H9 (cell line): ENCODE results near the gene PLB1. TPM values are rescaled to one million over a fixed set of nuclear protein-coding genes. Genes with fewer than 3 reads are reported as not detected.
A peak's percentile ranks its signal among the peaks of the same experiment; 100 is the strongest.

Experiments
- DNase-seq: peaks from one replicate; pipeline ENCODE4 v3.0.0-alpha.2; 2017
- H2AFZ ChIP-seq: one replicate; pipeline ENCODE4 v1.6.1; 2013; ENCODE audit warnings: mild to moderate bottlenecking, low read length, control low read depth, moderate library complexity
- H2AK5ac ChIP-seq: 2 replicates; pipeline ENCODE4 v1.6.1; 2013; ENCODE audit warnings: low read length, control low read depth, mixed read lengths; ENCODE audit not compliant: insufficient read length
- H2BK120ac ChIP-seq: one replicate; pipeline ENCODE4 v1.6.1; 2013; ENCODE audit warnings: low read depth, mild to moderate bottlenecking, low read length, control low read depth, inconsistent platforms; ENCODE audit not compliant: poor library complexity, severe bottlenecking
- H2BK12ac ChIP-seq: 2 replicates; pipeline ENCODE4 v1.6.1; 2013; ENCODE audit warnings: low read length, control low read depth, mixed read lengths, low read depth; ENCODE audit not compliant: insufficient read length
- H2BK15ac ChIP-seq: 2 replicates; pipeline ENCODE4 v1.6.1; 2013; ENCODE audit warnings: low read depth, low read length, control low read depth
- H2BK20ac ChIP-seq: one replicate; pipeline ENCODE4 v1.6.1; 2013; ENCODE audit warnings: low read depth, mild to moderate bottlenecking, low read length, control low read depth, inconsistent platforms; ENCODE audit not compliant: poor library complexity, severe bottlenecking
- H2BK5ac ChIP-seq: 2 replicates; pipeline ENCODE4 v1.6.1; 2013; ENCODE audit warnings: low read length, control low read depth, mixed read lengths; ENCODE audit not compliant: insufficient read length
- H3K14ac ChIP-seq: 2 replicates; pipeline ENCODE4 v1.6.1; 2013; ENCODE audit warnings: low read length, control low read depth; ENCODE audit not compliant: insufficient read depth
- H3K18ac ChIP-seq: 2 replicates; pipeline ENCODE4 v1.6.1; 2013; ENCODE audit warnings: low read depth, mild to moderate bottlenecking, mixed read lengths, low read length, control low read depth; ENCODE audit not compliant: insufficient read length
- H3K23ac ChIP-seq: 2 replicates; pipeline ENCODE4 v1.6.1; 2013; ENCODE audit warnings: low read length, control low read depth, mixed read lengths, low read depth; ENCODE audit not compliant: insufficient read length
- H3K23me2 ChIP-seq: 2 replicates; pipeline ENCODE4 v1.6.1; 2013; ENCODE audit warnings: low read depth, mild to moderate bottlenecking, mixed read lengths, low read length, control low read depth; ENCODE audit not compliant: insufficient read length, poor library complexity, severe bottlenecking
- H3K27ac ChIP-seq: 2 replicates; pipeline ENCODE4 v1.5.1; 2013; ENCODE audit warnings: low read length, control low read depth, mixed read lengths, low read depth; ENCODE audit not compliant: insufficient read length
- H3K27me3 ChIP-seq: 2 replicates; pipeline ENCODE4 v1.6.1; 2013; ENCODE audit warnings: low read length, control low read depth, inconsistent platforms; ENCODE audit not compliant: insufficient read depth
- H3K4ac ChIP-seq: 2 replicates; pipeline ENCODE4 v1.6.1; 2013; ENCODE audit warnings: low read depth, mild to moderate bottlenecking, control low read depth, inconsistent platforms, low read length, moderate library complexity
- H3K4me1 ChIP-seq: 2 replicates; pipeline ENCODE4 v1.6.1; 2013; ENCODE audit warnings: low read length, control low read depth, inconsistent platforms; ENCODE audit not compliant: insufficient read depth
- H3K4me2 ChIP-seq: 2 replicates; pipeline ENCODE4 v1.6.1; 2013; ENCODE audit warnings: low read length, control low read depth, mixed read lengths; ENCODE audit not compliant: insufficient read length, insufficient read depth
- H3K56ac ChIP-seq: 2 replicates; pipeline ENCODE4 v1.6.1; 2013; ENCODE audit warnings: low read depth, mild to moderate bottlenecking, mixed read lengths, low read length, control low read depth; ENCODE audit not compliant: insufficient read length
- H3K79me1 ChIP-seq: 2 replicates; pipeline ENCODE4 v1.6.1; 2013; ENCODE audit warnings: low read depth, mild to moderate bottlenecking, moderate library complexity, low read length, control low read depth, inconsistent platforms; ENCODE audit not compliant: insufficient read depth, poor library complexity, severe bottlenecking
- H3K79me2 ChIP-seq: 2 replicates; pipeline ENCODE4 v1.6.1; 2013; ENCODE audit warnings: low read length, control low read depth, inconsistent platforms; ENCODE audit not compliant: insufficient read depth
- H3K9ac ChIP-seq: 2 replicates; pipeline ENCODE4 v1.6.1; 2013; ENCODE audit warnings: low read length, control low read depth, mixed read lengths; ENCODE audit not compliant: insufficient read length; ENCODE audit errors: extremely low read depth
- H3K9me3 ChIP-seq: one replicate; pipeline ENCODE4 v1.6.1; 2013; ENCODE audit warnings: low read depth, low read length, inconsistent platforms; ENCODE audit not compliant: control insufficient read depth
- H3T11ph ChIP-seq: one replicate; pipeline ENCODE4 v1.6.1; 2013; ENCODE audit warnings: mild to moderate bottlenecking, low read length, control low read depth, inconsistent platforms
- H4K20me1 ChIP-seq: one replicate; pipeline ENCODE4 v1.6.1; 2013; ENCODE audit not compliant: control insufficient read depth, insufficient read length, insufficient read depth
- H4K5ac ChIP-seq: 2 replicates; pipeline ENCODE4 v1.6.1; 2013; ENCODE audit warnings: low read depth, mild to moderate bottlenecking, mixed read lengths, low read length, control low read depth; ENCODE audit not compliant: insufficient read length
- H4K8ac ChIP-seq: replicated peaks from 2 replicates; pipeline ENCODE4 v1.6.1; 2013; ENCODE audit warnings: low read length, control low read depth, mixed read lengths, low read depth; ENCODE audit not compliant: insufficient read length
- H4K91ac ChIP-seq: 2 replicates; pipeline ENCODE4 v1.6.1; 2013; ENCODE audit warnings: low read depth, mild to moderate bottlenecking, moderate library complexity, mixed read lengths, low read length, control low read depth; ENCODE audit not compliant: insufficient read length
- H3K27ac Mint-ChIP-seq, 3 experiments: 2 replicates in 2 of 3; 3 replicates in 1 of 3; pipeline ENCODE4 v1.8.0; 2020 to 2021; ENCODE audit warnings: mixed read lengths in 3 of 3, mild to moderate bottlenecking in 1 of 3, moderate library complexity in 1 of 3
- H3K27me3 Mint-ChIP-seq: 2 replicates; pipeline ENCODE4 v1.8.0; 2021; ENCODE audit warnings: low read depth, mild to moderate bottlenecking, moderate library complexity, mixed read lengths
- H3K36me3 Mint-ChIP-seq, 3 experiments: 2 replicates in 2 of 3; 3 replicates in 1 of 3; pipeline ENCODE4 v1.8.0; 2020 to 2021; ENCODE audit warnings: low read depth in 3 of 3, mixed read lengths in 3 of 3; ENCODE audit not compliant: insufficient read depth in 1 of 3
- H3K4me1 Mint-ChIP-seq, 2 experiments: 2 replicates each; pipeline ENCODE4 v1.8.0; 2020; ENCODE audit warnings: mixed read lengths in 2 of 2
- H3K4me3 Mint-ChIP-seq, 2 experiments: 2 replicates in 1 of 2; 3 replicates in 1 of 2; pipeline ENCODE4 v1.8.0; 2020 to 2021; ENCODE audit warnings: mild to moderate bottlenecking in 2 of 2, mixed read lengths in 2 of 2, moderate library complexity in 1 of 2
- H3K9me3 Mint-ChIP-seq, 2 experiments: 2 replicates in 1 of 2; 3 replicates in 1 of 2; pipeline ENCODE4 v1.8.0; 2020; ENCODE audit warnings: mild to moderate bottlenecking in 2 of 2, mixed read lengths in 2 of 2, moderate library complexity in 1 of 2
- WGBS: extraction: QIAGEN DNeasy Blood & Tissue Kit; methylation state at CpG from one replicate; pipeline ENCODE4 v1.1.7; 2013; ENCODE audit warnings: missing lambda C conversion rate, low lambda C conversion rate, mixed read lengths; ENCODE audit not compliant: insufficient read length; ENCODE audit errors: extremely low coverage; 5-methylcytosine and 5-hydroxymethylcytosine counted together
- total RNA-seq: library from RNA; stranded (reverse); gene quantifications from 2 replicates; pipeline ENCODE4 v1.2.1, GENCODE V29; 2021
- TF ChIP-seq, protein P1 (sequence below): fragments of 200-600 bp; sonication (generic); conservative IDR thresholded peaks from 3 replicates; pipeline ENCODE4 v1.8.0; 2021; ENCODE audit warnings: antibody characterized with exemption, mild to moderate bottlenecking

PLB1 gene
- total RNA-seq, 1 experiment from 2014 or later = not detected

GRCh38 chr2:28587526-28588291, 91.8 kb downstream of the PLB1 start:
- Histone ChIP-seq H3K79me2 (no peaks in the 10 kb centered on the region), H3T11ph (no peak overlapping the region), H3K79me1 (no peaks in the 10 kb centered on the region), H2BK5ac (no peak overlapping the region), H4K5ac (no peak overlapping the region), H3K4me1 (peaks cover 6% of the 10 kb centered on the region; the same call in 1 of the 2 replicates), H3K27me3 (no peaks in the 10 kb centered on the region), H4K91ac (no peak overlapping the region), H4K8ac (no peak overlapping the region), H3K4ac (no peak overlapping the region), H3K18ac (no peak overlapping the region), H2BK20ac (no peak overlapping the region), H4K20me1 (no peaks in the 10 kb centered on the region), H3K23me2 (no peaks in the 10 kb centered on the region), H3K56ac (no peak overlapping the region), H3K27ac (no peak overlapping the region), H2AK5ac (no peak overlapping the region), H3K9me3 (no peaks in the 10 kb centered on the region), H3K9ac (no peak overlapping the region), H2BK15ac (no peak overlapping the region), H3K4me2 (no peak overlapping the region), H3K23ac (no peak overlapping the region), H2BK120ac (no peak overlapping the region), H2AFZ (no peak overlapping the region), H3K14ac (no peak overlapping the region), H2BK12ac (no peak overlapping the region)
- no peak overlapping the region for H3K4me3 Mint-ChIP-seq
- H3K27me3 Mint-ChIP-seq = peaks cover 3% of the 10 kb centered on the region
- no peaks in the 10 kb centered on the region for H3K9me3 Mint-ChIP-seq
- WGBS = no CpG with 5 or more reads among the region's 15 CpGs
- peak overlapping the region in 1 of 3 experiments; percentile 42; a peak in 2 of 7 replicates for H3K27ac Mint-ChIP-seq
- DNase-seq = no peak
- H3K4me1 Mint-ChIP-seq = peaks cover 4 to 6% of the 10 kb centered on the region in 2 experiments
- TF ChIP-seq, protein P1, sequence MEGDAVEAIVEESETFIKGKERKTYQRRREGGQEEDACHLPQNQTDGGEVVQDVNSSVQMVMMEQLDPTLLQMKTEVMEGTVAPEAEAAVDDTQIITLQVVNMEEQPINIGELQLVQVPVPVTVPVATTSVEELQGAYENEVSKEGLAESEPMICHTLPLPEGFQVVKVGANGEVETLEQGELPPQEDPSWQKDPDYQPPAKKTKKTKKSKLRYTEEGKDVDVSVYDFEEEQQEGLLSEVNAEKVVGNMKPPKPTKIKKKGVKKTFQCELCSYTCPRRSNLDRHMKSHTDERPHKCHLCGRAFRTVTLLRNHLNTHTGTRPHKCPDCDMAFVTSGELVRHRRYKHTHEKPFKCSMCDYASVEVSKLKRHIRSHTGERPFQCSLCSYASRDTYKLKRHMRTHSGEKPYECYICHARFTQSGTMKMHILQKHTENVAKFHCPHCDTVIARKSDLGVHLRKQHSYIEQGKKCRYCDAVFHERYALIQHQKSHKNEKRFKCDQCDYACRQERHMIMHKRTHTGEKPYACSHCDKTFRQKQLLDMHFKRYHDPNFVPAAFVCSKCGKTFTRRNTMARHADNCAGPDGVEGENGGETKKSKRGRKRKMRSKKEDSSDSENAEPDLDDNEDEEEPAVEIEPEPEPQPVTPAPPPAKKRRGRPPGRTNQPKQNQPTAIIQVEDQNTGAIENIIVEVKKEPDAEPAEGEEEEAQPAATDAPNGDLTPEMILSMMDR = no peak
- no peaks in the 10 kb centered on the region; a peak in 1 of 7 replicates for H3K36me3 Mint-ChIP-seq
